OCI-LY7 (cell line): ENCODE data around the gene SIDT1. TPM values are rescaled to one million over a fixed set of nuclear protein-coding genes. Genes with fewer than 3 reads are reported as not detected.

ENCODE experiments used
- BruUV-seq: library from RNA; stranded (reverse); fragments of 400-500 nt; replicated peaks from 2 replicates; lab custom pipeline; 2021; lab: Mats Ljungman, UMichigan
- CTCF ChIA-PET: fragments of 300-600 bp; sonication (Branson Sonifier 250); formaldehyde crosslinking; loops from one replicate; lab custom pipeline; 2022; ENCODE audit warnings: antibody characterized with exemption; ENCODE audit not compliant: unreplicated experiment; lab: Charles Lee
- POLR2A ChIA-PET: fragments of 300-600 bp; sonication (Branson Sonifier 250); formaldehyde crosslinking; loops from one replicate; lab custom pipeline; 2022; ENCODE audit warnings: antibody characterized with exemption; lab: Charles Lee
- DNase-seq: peaks from one replicate; pipeline ENCODE4 v3.0.0-alpha.2; 2015; ENCODE audit warnings: low spot score
- H2AFZ ChIP-seq: fragments of 200-600 bp; sonication (generic), shearing (Covaris generic); 2 replicates; pipeline ENCODE4 v1.6.1; 2014; ENCODE audit warnings: mild to moderate bottlenecking, antibody characterized with exemption, low read length, moderate library complexity
- H3K27ac ChIP-seq: fragments of 200-600 bp; sonication (generic); 2 replicates; pipeline ENCODE4 v1.5.1; 2014; ENCODE audit warnings: mixed run types, low read depth, mild to moderate bottlenecking, moderate library complexity, low read length, inconsistent platforms; ENCODE audit not compliant: poor library complexity, severe bottlenecking
- H3K36me3 ChIP-seq: fragments of 200-600 bp; sonication (generic); 2 replicates; pipeline ENCODE4 v1.6.1; 2014; ENCODE audit warnings: mild to moderate bottlenecking, antibody characterized with exemption, low read length, moderate library complexity, mixed read lengths; ENCODE audit not compliant: insufficient read depth
- H3K4me1 ChIP-seq: fragments of 200-600 bp; sonication (generic); 2 replicates; pipeline ENCODE4 v1.5.1; 2014; ENCODE audit warnings: mild to moderate bottlenecking, low read length; ENCODE audit not compliant: insufficient read depth, poor library complexity, severe bottlenecking
- H3K4me2 ChIP-seq: fragments of 200-600 bp; sonication (generic); 2 replicates; pipeline ENCODE4 v1.6.1; 2014; ENCODE audit warnings: mild to moderate bottlenecking, low read length
- H3K4me3 ChIP-seq: fragments of 200-600 bp; sonication (generic); 2 replicates; pipeline ENCODE4 v1.5.1; 2014; ENCODE audit warnings: mild to moderate bottlenecking, low read depth, low read length; ENCODE audit not compliant: poor library complexity, severe bottlenecking
- H3K79me2 ChIP-seq: fragments of 200-600 bp; sonication (generic); 2 replicates; pipeline ENCODE4 v1.6.1; 2016; ENCODE audit warnings: low read depth, mild to moderate bottlenecking, low read length, moderate library complexity, mixed read lengths; ENCODE audit not compliant: insufficient read depth
- H3K9me2 ChIP-seq: fragments of 200-600 bp; sonication (generic); 2 replicates; pipeline ENCODE4 v1.6.1; 2016; ENCODE audit warnings: mild to moderate bottlenecking, low read length, mixed read lengths; ENCODE audit not compliant: insufficient read depth
- H3K9me3 ChIP-seq: fragments of 200-600 bp; sonication (generic); 2 replicates; pipeline ENCODE4 v1.6.1; 2014; ENCODE audit warnings: mild to moderate bottlenecking, mixed run types, low read length, mixed read lengths
- H4K20me1 ChIP-seq: fragments of 200-600 bp; sonication (generic); 2 replicates; pipeline ENCODE4 v1.6.1; 2014; ENCODE audit warnings: mild to moderate bottlenecking, antibody characterized with exemption, low read length, moderate library complexity, mixed read lengths; ENCODE audit not compliant: insufficient read depth
- EZH2phosphoT487 ChIP-seq: fragments of 200-600 bp; sonication (generic); IDR thresholded peaks from 2 replicates; pipeline ENCODE4 v1.6.1; 2018; ENCODE audit warnings: low read depth, borderline replicate concordance, mild to moderate bottlenecking, mixed run types, antibody characterized with exemption, low read length, moderate library complexity, mixed read lengths
- intact Hi-C: fragments of 100-400 bp; cut with micrococcal nuclease; formaldehyde crosslinking; loops from one replicate; pipeline ENCODE4 v1.10.0; 2022; ENCODE audit not compliant: unreplicated experiment
- total RNA-seq, 2 experiments: library from RNA; depleted of rRNA in 1 of 2; stranded (reverse); fragments of >200 nt in 1 of 2; shearing (Covaris generic) in 1 of 2; gene quantifications; 2 replicates each; pipeline ENCODE4 v1.2.3, GENCODE V29; 2014 to 2022
- TF ChIP-seq, protein P1 (sequence below): fragments of 200-600 bp; sonication (generic); conservative IDR thresholded peaks from 2 replicates; pipeline ENCODE4 v1.5.1; 2014; ENCODE audit warnings: mild to moderate bottlenecking, antibody characterized with exemption, low read length, moderate library complexity, mixed read lengths

Gene SIDT1
- total RNA-seq, 2 experiments from 2014 or later, result 7.3 to 10.3 TPM

DNA sequence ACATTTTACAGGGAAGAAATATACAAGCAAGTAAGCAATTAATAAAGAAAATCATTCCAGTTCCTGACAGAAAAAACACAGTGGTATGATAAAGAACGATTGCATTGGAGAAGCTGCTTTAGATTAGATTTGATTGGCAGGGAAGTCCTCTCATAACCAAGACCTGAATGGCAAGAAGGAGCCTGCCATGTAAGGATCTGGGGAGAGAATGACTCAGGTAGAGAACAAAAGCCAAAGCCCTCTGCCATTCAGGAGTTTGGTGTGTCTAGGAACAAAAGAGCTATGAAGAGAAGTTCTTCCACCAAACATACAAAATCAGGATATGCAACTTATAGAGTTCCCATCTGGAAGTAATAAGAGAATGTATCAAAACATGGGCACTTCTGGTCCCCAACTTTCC lies 57.6 kb downstream of the SIDT1 start:
- no peaks in the 10 kb centered on the region for H3K4me1 ChIP-seq
- no peak overlapping the region for H3K27ac ChIP-seq
- CTCF ChIA-PET, result no interaction called here
- intact Hi-C loops, result no loop called here
- DNase-seq, result no peak
- H3K36me3 ChIP-seq, result no peaks in the 10 kb centered on the region
- no peak overlapping the region for H3K4me3 ChIP-seq
- H4K20me1 ChIP-seq, result no peaks in the 10 kb centered on the region
- no peaks in the 10 kb centered on the region for H3K9me3 ChIP-seq
- H3K9me2 ChIP-seq, result no peaks in the 10 kb centered on the region
- no peak overlapping the region for H3K4me2 ChIP-seq
- BruUV-seq, result no TSS peak
- no peaks in the 10 kb centered on the region for H3K79me2 ChIP-seq
- TF ChIP-seq, protein P1, sequence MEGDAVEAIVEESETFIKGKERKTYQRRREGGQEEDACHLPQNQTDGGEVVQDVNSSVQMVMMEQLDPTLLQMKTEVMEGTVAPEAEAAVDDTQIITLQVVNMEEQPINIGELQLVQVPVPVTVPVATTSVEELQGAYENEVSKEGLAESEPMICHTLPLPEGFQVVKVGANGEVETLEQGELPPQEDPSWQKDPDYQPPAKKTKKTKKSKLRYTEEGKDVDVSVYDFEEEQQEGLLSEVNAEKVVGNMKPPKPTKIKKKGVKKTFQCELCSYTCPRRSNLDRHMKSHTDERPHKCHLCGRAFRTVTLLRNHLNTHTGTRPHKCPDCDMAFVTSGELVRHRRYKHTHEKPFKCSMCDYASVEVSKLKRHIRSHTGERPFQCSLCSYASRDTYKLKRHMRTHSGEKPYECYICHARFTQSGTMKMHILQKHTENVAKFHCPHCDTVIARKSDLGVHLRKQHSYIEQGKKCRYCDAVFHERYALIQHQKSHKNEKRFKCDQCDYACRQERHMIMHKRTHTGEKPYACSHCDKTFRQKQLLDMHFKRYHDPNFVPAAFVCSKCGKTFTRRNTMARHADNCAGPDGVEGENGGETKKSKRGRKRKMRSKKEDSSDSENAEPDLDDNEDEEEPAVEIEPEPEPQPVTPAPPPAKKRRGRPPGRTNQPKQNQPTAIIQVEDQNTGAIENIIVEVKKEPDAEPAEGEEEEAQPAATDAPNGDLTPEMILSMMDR, result no peak
- no peak for TF ChIP-seq EZH2phosphoT487
- H2AFZ ChIP-seq, result no peak overlapping the region
- POLR2A ChIA-PET, result interaction anchor here (0.7 to 1.7 kb wide), 3 partner anchors 11 to 17 kb away, joined by 3 to 7 read pairs (median 5); no protein-coding TSS in a partner anchor

DNA sequence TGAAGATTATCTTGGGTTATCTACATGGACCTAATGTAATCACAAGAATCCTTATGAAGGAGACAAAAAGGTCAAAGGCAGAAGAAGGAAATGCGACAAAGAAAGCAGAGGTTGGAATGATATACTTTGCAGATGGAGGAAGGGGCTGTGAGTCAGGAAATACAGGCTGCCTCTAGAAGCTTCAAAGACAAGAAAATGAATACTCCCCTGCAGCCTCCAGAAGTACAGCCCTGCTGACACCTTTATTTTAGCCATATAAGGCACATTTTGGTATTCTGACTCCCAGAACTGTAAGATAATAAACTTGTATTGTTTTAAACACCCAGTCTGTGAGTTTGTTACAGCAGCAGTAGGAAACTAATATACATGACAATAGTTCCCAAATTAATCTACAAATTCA lies 58.6 kb downstream of the SIDT1 start:
- CTCF ChIA-PET, result no interaction called here

DNA sequence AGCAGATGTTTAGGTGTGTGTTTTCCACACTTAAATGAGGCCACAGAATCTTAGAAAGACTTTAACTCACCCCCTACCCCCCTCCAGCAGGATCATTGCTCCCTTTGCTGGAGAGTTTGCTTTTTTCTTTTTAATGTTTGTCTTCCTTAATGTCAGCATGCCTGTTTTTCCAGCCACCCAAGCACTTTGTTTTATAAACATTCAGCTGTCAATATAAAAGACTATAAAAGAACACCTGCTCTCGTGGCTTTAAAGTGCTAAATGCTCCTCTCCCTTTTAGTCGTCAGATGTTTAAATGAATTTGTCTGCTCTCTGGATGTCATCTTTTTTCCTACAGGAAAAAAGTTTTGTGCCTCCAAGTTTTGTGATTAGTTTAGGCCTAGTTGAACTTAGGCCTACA lies 61.7 kb downstream of the SIDT1 start:
- Histone ChIP-seq H3K79me2 (no peaks in the 10 kb centered on the region), H3K4me1 (no peaks in the 10 kb centered on the region), H3K9me3 (no peaks in the 10 kb centered on the region), H3K4me2 (no peak overlapping the region), H3K27ac (no peak overlapping the region), H4K20me1 (no peaks in the 10 kb centered on the region), H2AFZ (no peak overlapping the region), H3K9me2 (no peaks in the 10 kb centered on the region), H3K4me3 (no peak overlapping the region), H3K36me3 (no peaks in the 10 kb centered on the region)
- ChIA-PET CTCF (no interaction called here), POLR2A (no interaction called here)
- DNase-seq, result no peak
- BruUV-seq, result no TSS peak
- intact Hi-C loops, result no loop called here
- no peak for TF ChIP-seq EZH2phosphoT487
- TF ChIP-seq, protein P1, result no peak

More for the DNA sequence above, 58.6 kb downstream of the SIDT1 start:
- Histone ChIP-seq H3K79me2 (no peaks in the 10 kb centered on the region), H3K9me3 (no peaks in the 10 kb centered on the region), H3K4me1 (no peaks in the 10 kb centered on the region), H2AFZ (no peak overlapping the region), H3K4me3 (no peak overlapping the region), H4K20me1 (no peaks in the 10 kb centered on the region), H3K4me2 (no peak overlapping the region), H3K27ac (no peak overlapping the region), H3K36me3 (no peaks in the 10 kb centered on the region), H3K9me2 (no peaks in the 10 kb centered on the region)
- no TSS peak for BruUV-seq
- intact Hi-C loops, result no loop called here
- no peak for DNase-seq
- no peak for TF ChIP-seq EZH2phosphoT487
- TF ChIP-seq, protein P1, result no peak
- POLR2A ChIA-PET, result interaction anchor here (0.5 kb wide), 1 partner anchor 101 kb away, joined by 4 read pairs; no protein-coding TSS in a partner anchor
